ENCODE results near the gene BANP. TPM values are rescaled to one million over a fixed set of nuclear protein-coding genes. Genes with fewer than 3 reads are reported as not detected.

BANP gene
- polyA plus RNA-seq, 1 of the 3 experiments (the other 2 are of a cell fraction): 16.8 TPM

GRCh38 chr16:87956098-87956364, 4.8 kb downstream of the BANP start (continued):
- no peak for TF ChIP-seq ZBTB33 (IDR thresholded peaks at IDR 0.05; ENCODE audit: borderline replicate concordance, low read depth)
- TF ChIP-seq USF1 (IDR thresholded peaks at IDR 0.05; ENCODE audit: borderline replicate concordance, low read depth): no peak

GRCh38 chr16:87956365-87957231, 5.4 kb downstream of the BANP start:
- POLR2A ChIA-PET: no interaction called here
- Histone ChIP-seq H3K4me1 (ENCODE audit: control insufficient read depth in 1 of 2, insufficient read depth in 2 of 2, low read depth in 1 of 2, low read length in 1 of 2) (peaks cover 27 to 31% of the 10 kb centered on the region in 2 experiments; a peak in 2 of 4 replicates), H3K79me2 (ENCODE audit: insufficient read depth) (peaks cover 87% of the 10 kb centered on the region), H3K27me3 (ENCODE audit: insufficient read depth) (no peaks in the 10 kb centered on the region), H3K9me2 (no peaks in the 10 kb centered on the region), H3K27ac (ENCODE audit: low read depth in 2 of 2, low read length in 1 of 2) (peak overlapping the region in 1 of 2 experiments; percentile 16; a peak in 2 of 4 replicates), H3K36me3 (replicated peaks in 1 of 2; ENCODE audit: control insufficient read depth in 1 of 2, insufficient read depth in 2 of 2, low read length in 1 of 2) (peaks cover 10 to 13% of the 10 kb centered on the region in 2 experiments), H4K20me1 (ENCODE audit: insufficient read depth) (no peaks in the 10 kb centered on the region), H3K4me3 (ENCODE audit: low read depth in 2 of 2, low read length in 1 of 2) (no peak overlapping the region; a peak in 1 of 4 replicates), H3K4me2 (peak overlapping the region; percentile 41; the same call in 1 of the 2 replicates), H3F3A (replicated peaks; ENCODE audit: insufficient read depth) (peaks cover 22% of the 10 kb centered on the region), H3K9me3 (no peaks in the 10 kb centered on the region), H3K9ac (no peak overlapping the region), H2AFZ (ENCODE audit: low read depth) (no peak overlapping the region)
- TF ChIP-seq RAD21 (IDR thresholded peaks at IDR 0.05; ENCODE audit: low read length) (peak; percentile 22; the same call in 1 of the 2 replicates), GATA2 (CRISPR knock-in tag; IDR thresholded peaks at IDR 0.05) (no peak), CTCF (IDR thresholded peaks at IDR 0.05) (peak; percentile 34)
- WGBS (ENCODE audit: low lambda C conversion rate): 75% methylated on average over 21 of the region's 30 CpGs
- CTCF ChIA-PET: interaction anchor here (1.0 to 1.6 kb wide), 3 partner anchors 10 to 479 kb away, joined by 3 to 4 read pairs (median 4); no protein-coding TSS in a partner anchor
- DNase-seq: no peak

- Histone ChIP-seq H3K9me3 (no peaks in the 10 kb centered on the region), H3K9ac (no peak overlapping the region), H3K4me1 (ENCODE audit: control insufficient read depth in 1 of 2, insufficient read depth in 2 of 2, low read depth in 1 of 2, low read length in 1 of 2) (peaks cover 26 to 27% of the 10 kb centered on the region in 2 experiments; a peak in 2 of 4 replicates), H3K27me3 (ENCODE audit: insufficient read depth) (no peaks in the 10 kb centered on the region), H3F3A (replicated peaks; ENCODE audit: insufficient read depth) (peaks cover 24% of the 10 kb centered on the region), H2AFZ (ENCODE audit: low read depth) (no peak overlapping the region), H3K9me2 (no peaks in the 10 kb centered on the region), H3K4me3 (ENCODE audit: low read depth in 2 of 2, low read length in 1 of 2) (no peak overlapping the region), H3K27ac (ENCODE audit: low read depth in 2 of 2, low read length in 1 of 2) (no peak overlapping the region), H3K4me2 (no peak overlapping the region), H3K79me2 (ENCODE audit: insufficient read depth) (peaks cover 84% of the 10 kb centered on the region), H4K20me1 (ENCODE audit: insufficient read depth) (no peaks in the 10 kb centered on the region), H3K36me3 (replicated peaks in 1 of 2; ENCODE audit: control insufficient read depth in 1 of 2, insufficient read depth in 2 of 2, low read length in 1 of 2) (peaks cover 10 to 13% of the 10 kb centered on the region in 2 experiments)
- ChIA-PET POLR2A (interaction anchor here (1.1 kb wide), 1 partner anchor 15 kb away, joined by 3 read pairs; no protein-coding TSS in a partner anchor), CTCF (interaction anchor here (1.5 to 1.6 kb wide), 2 partner anchors 9 to 478 kb away, joined by 4 read pairs; no protein-coding TSS in a partner anchor)
- WGBS (ENCODE audit: low lambda C conversion rate): 97% methylated on average over 23 of the region's 34 CpGs
- no peak for DNase-seq
- no peak for TF ChIP-seq NRF1 (IDR thresholded peaks at IDR 0.05; ENCODE audit: low read depth, low read length)
- no peak for TF ChIP-seq POLR2AphosphoS5 (IDR thresholded peaks at IDR 0.05; ENCODE audit: low read depth, low read length)
- no peak for TF ChIP-seq GABPA (IDR thresholded peaks at IDR 0.05; ENCODE audit: low read depth)
- no peak for TF ChIP-seq ZBTB33 (IDR thresholded peaks at IDR 0.05; ENCODE audit: borderline replicate concordance, low read depth)
- TF ChIP-seq SMC3 (IDR thresholded peaks at IDR 0.05; ENCODE audit: low read depth, low read length): no peak
- no peak for TF ChIP-seq USF2 (IDR thresholded peaks at IDR 0.05; ENCODE audit: borderline replicate concordance, low read depth, low read length)
- no peak for TF ChIP-seq MXI1 (IDR thresholded peaks at IDR 0.05; ENCODE audit: low read depth, low read length)
- no peak for TF ChIP-seq MEF2A (IDR thresholded peaks at IDR 0.05; ENCODE audit: borderline replicate concordance, low read depth)
- TF ChIP-seq FOXM1 (IDR thresholded peaks at IDR 0.05; ENCODE audit: low read depth): no peak
Measured at GRCh38 chr16:87957296-87958094, 6.3 kb downstream of the BANP start.
